Type B pancreatic cell (in vitro differentiated cells): Measurements from ENCODE around the gene CYP2S1. TPM values are rescaled to one million over a fixed set of nuclear protein-coding genes. Genes with fewer than 3 reads are reported as not detected.
A peak's percentile ranks its signal among the peaks of the same experiment; 100 is the strongest.
"Not testable (repeated sequence)": the region's sequence is repeated elsewhere in the genome, so short reads cannot be mapped to it uniquely, and the experiment has no call there.

Source experiments
- DNase-seq: peaks from one replicate; pipeline ENCODE4 v3.0.0; 2021; ENCODE audit warnings: mixed read lengths; ENCODE audit not compliant: unreplicated experiment; ENCODE audit errors: extremely low spot score
- H3K27ac Mint-ChIP-seq: 2 replicates; pipeline ENCODE4 v1.8.0; 2021; ENCODE audit warnings: mild to moderate bottlenecking, mixed read lengths
- H3K27me3 Mint-ChIP-seq: 2 replicates; pipeline ENCODE4 v1.8.0; 2021; ENCODE audit warnings: mixed read lengths
- H3K36me3 Mint-ChIP-seq: 2 replicates; pipeline ENCODE4 v1.8.0; 2021; ENCODE audit warnings: mixed read lengths
- H3K4me1 Mint-ChIP-seq: one replicate; pipeline ENCODE4 v1.8.0; 2021; ENCODE audit warnings: mixed read lengths; ENCODE audit not compliant: unreplicated experiment
- H3K4me3 Mint-ChIP-seq: 2 replicates; pipeline ENCODE4 v1.8.0; 2021; ENCODE audit warnings: mild to moderate bottlenecking, mixed read lengths
- H3K9me3 Mint-ChIP-seq: 2 replicates; pipeline ENCODE4 v1.8.0; 2021; ENCODE audit warnings: mixed read lengths
- CTCF ChIP-seq: fragments of 200-600 bp; sonication (generic); conservative IDR thresholded peaks from 2 replicates; pipeline ENCODE4 v1.5.0; 2021; ENCODE audit warnings: antibody characterized with exemption, mild to moderate bottlenecking
- total RNA-seq: library from RNA; stranded (reverse); gene quantifications from 2 replicates; pipeline ENCODE4 v1.2.1, GENCODE V29; 2021; ENCODE audit warnings: low replicate concordance

The CYP2S1 gene
- total RNA-seq, 1 donor from 2014 or later, result 33.1 TPM

GRCh38 chr19:41204338-41204737 lies 11.3 kb downstream of the CYP2S1 start:
- H3K9me3 Mint-ChIP-seq, result not testable (repeated sequence)

DNA sequence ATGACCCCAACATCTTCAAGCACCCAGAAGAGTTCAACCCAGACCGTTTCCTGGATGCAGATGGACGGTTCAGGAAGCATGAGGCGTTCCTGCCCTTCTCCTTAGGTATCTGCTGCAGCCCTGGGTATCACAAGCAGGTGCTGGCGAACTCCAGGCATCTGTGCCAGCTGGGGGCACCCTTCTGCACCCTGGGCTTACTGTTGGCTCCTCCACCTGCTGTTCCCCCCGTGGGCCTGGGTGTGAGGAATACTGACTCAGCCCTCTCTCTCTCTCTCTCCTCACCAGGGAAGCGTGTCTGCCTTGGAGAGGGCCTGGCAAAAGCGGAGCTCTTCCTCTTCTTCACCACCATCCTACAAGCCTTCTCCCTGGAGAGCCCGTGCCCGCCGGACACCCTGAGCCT lies 13.0 kb downstream of the CYP2S1 start:
- DNase-seq, result no peak
- no peak overlapping the region for H3K4me3 Mint-ChIP-seq
- no peak overlapping the region for H3K27ac Mint-ChIP-seq
- H3K36me3 Mint-ChIP-seq, result no peaks in the 10 kb centered on the region
- H3K27me3 Mint-ChIP-seq, result no peaks in the 10 kb centered on the region
- peaks cover 4% of the 10 kb centered on the region for H3K4me1 Mint-ChIP-seq
- no peak for TF ChIP-seq CTCF
- H3K9me3 Mint-ChIP-seq, result no peaks in the 10 kb centered on the region

More at GRCh38 chr19:41204338-41204737, 11.3 kb downstream of the CYP2S1 start:
- DNase-seq, result peak; percentile 82
- TF ChIP-seq CTCF, result peak; percentile 94
- H3K27me3 Mint-ChIP-seq, H3K4me1 Mint-ChIP-seq, H3K4me3 Mint-ChIP-seq, H3K36me3 Mint-ChIP-seq: not testable (repeated sequence)
- H3K27ac Mint-ChIP-seq, result peak overlapping the region; percentile 18

GRCh38 chr19:41206456-41206855 lies 13.4 kb downstream of the CYP2S1 start:
- Mint-ChIP-seq H3K9me3 (no peaks in the 10 kb centered on the region), H3K4me3 (no peak overlapping the region), H3K36me3 (no peaks in the 10 kb centered on the region), H3K27ac (no peak overlapping the region), H3K27me3 (no peaks in the 10 kb centered on the region), H3K4me1 (peaks cover 4% of the 10 kb centered on the region)
- no peak for DNase-seq
- TF ChIP-seq CTCF, result no peak

DNA sequence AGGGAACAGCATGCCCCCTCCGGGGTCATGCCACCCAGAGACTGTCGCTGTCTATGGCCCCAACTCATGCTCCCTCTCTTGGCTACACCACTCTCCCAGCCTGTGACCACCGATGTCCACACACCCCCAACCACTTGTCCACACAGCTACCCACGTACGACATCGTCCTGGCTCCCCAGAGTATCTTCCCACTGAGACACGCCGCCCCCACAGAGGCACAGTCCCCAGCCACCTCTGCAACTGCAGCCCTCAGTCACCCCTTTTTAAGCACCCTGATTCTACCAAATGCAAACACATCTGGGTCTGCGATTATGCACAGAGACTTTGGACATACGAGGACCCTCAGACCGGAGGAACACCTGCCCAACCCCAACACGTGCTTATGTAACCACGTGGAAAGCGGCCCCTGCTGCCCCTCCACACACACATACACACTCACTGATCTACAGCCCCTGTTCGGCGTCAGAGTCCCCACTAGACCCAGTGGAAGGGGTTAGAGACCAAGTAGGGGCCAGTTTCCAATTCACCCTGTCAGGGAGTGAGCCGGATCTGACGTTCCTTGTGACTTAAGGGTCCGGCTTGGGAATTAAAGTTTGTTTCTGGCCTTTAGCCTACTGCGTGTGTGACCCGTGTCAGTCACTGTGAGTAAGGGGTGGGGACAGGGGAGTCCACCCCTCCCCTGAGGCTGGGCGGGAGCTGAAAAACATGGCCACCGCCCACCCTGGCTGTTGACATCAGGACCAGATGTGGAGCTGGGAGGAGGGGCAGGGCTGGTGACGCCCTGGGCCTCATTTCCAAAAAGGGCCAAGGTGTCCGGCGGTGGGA lies 14.1 kb downstream of the CYP2S1 start:
- no peak for DNase-seq
- TF ChIP-seq CTCF, result no peak
- H3K27me3 Mint-ChIP-seq, result no peaks in the 10 kb centered on the region
- no peak overlapping the region for H3K4me3 Mint-ChIP-seq
- H3K36me3 Mint-ChIP-seq, result no peaks in the 10 kb centered on the region
- H3K4me1 Mint-ChIP-seq, result peaks cover 4% of the 10 kb centered on the region
- H3K27ac Mint-ChIP-seq, result no peak overlapping the region
- no peaks in the 10 kb centered on the region for H3K9me3 Mint-ChIP-seq

GRCh38 chr19:41214161-41214560 lies 21.1 kb downstream of the CYP2S1 start:
- DNase-seq, result no peak
- H3K4me3 Mint-ChIP-seq, result no peak overlapping the region
- peak overlapping the region; percentile 23 for H3K27ac Mint-ChIP-seq
- TF ChIP-seq CTCF, result no peak
- H3K27me3 Mint-ChIP-seq, result peaks cover 3% of the 10 kb centered on the region
- H3K4me1 Mint-ChIP-seq, result peaks cover 10% of the 10 kb centered on the region
- H3K9me3 Mint-ChIP-seq, result no peaks in the 10 kb centered on the region
- no peaks in the 10 kb centered on the region for H3K36me3 Mint-ChIP-seq
